HEK293 (cell line): Measurements from ENCODE around the gene ATXN7.

Experiments
- CTCF ChIA-PET: fragments of 350-600 bp; formaldehyde crosslinking; extraction: SDS; loops from one replicate; lab custom pipeline; 2021; ENCODE audit warnings: antibody characterized with exemption; lab: Yijun Ruan, JAX
- POLR2A ChIA-PET: fragments of 300-600 bp; formaldehyde crosslinking; extraction: SDS; loops from one replicate; lab custom pipeline; 2020; ENCODE audit warnings: antibody characterized with exemption, inconsistent platforms; lab: Yijun Ruan, JAX
- H3K27ac ChIP-seq: fragments of 200-500 bp; sonication (Bioruptor generic); 2 replicates; pipeline ENCODE4 v1.5.1; 2014; ENCODE audit warnings: low read depth, low read length, control low read depth, inconsistent platforms; ENCODE audit errors: extremely low read depth
- H3K36me3 ChIP-seq, 2 experiments: fragments of 200-500 bp in 1 of 2; sonication (Bioruptor generic) in 1 of 2; 1 replicate in 1 of 2; 2 replicates in 1 of 2; pipeline ENCODE4 v1.5.1; 2014 to 2017; ENCODE audit warnings: inconsistent platforms in 2 of 2, low read length in 2 of 2; ENCODE audit not compliant: control insufficient read depth in 2 of 2, insufficient read depth in 1 of 2
- H3K4me1 ChIP-seq: fragments of 200-500 bp; sonication (Bioruptor generic); 2 replicates; pipeline ENCODE4 v1.5.1; 2014; ENCODE audit warnings: mild to moderate bottlenecking, low read length, inconsistent platforms; ENCODE audit not compliant: control insufficient read depth, insufficient read depth
- H3K4me3 ChIP-seq: 2 replicates; pipeline ENCODE4 v1.5.1; 2011; ENCODE audit warnings: low read depth, mild to moderate bottlenecking, control low read depth, low read length, moderate library complexity
- H3K9me3 ChIP-seq: fragments of 200-500 bp; sonication (Bioruptor generic); 2 replicates; pipeline ENCODE4 v1.5.1; 2014; ENCODE audit warnings: low read depth, low read length, inconsistent platforms; ENCODE audit not compliant: control insufficient read depth, insufficient read depth
- HOXA7 ChIP-seq: sonication (generic); formaldehyde crosslinking; IDR thresholded peaks from 2 replicates; pipeline ENCODE4 v1.8.1; 2022; ENCODE audit warnings: missing genetic modification reagents, borderline replicate concordance
- MYNN ChIP-seq: fragments of 450-650 bp; formaldehyde crosslinking; IDR thresholded peaks from 2 replicates; pipeline ENCODE4 v1.5.1; 2016; ENCODE audit warnings: missing biosample characterization, missing genetic modification characterization, borderline replicate concordance
- PRDM1 ChIP-seq: fragments of 450-650 bp; formaldehyde crosslinking; IDR thresholded peaks from 2 replicates; pipeline ENCODE4; 2016; ENCODE audit warnings: missing biosample characterization, missing genetic modification characterization
- SALL2 ChIP-seq: fragments of 450-650 bp; formaldehyde crosslinking; IDR thresholded peaks from 2 replicates; pipeline ENCODE4 v1.5.0; 2017; ENCODE audit warnings: missing biosample characterization, mild to moderate bottlenecking, missing genetic modification characterization, borderline replicate concordance
- SP3 ChIP-seq: fragments of 450-650 bp; formaldehyde crosslinking; IDR thresholded peaks from 2 replicates; pipeline ENCODE4 v1.5.1; 2016; ENCODE audit warnings: missing biosample characterization, missing genetic modification characterization
- ZIC2 ChIP-seq: fragments of 450-650 bp; formaldehyde crosslinking; IDR thresholded peaks from 2 replicates; pipeline ENCODE4 v1.5.1; 2016; ENCODE audit warnings: missing biosample characterization, missing genetic modification characterization
- ZNF221 ChIP-seq: fragments of 450-650 bp; formaldehyde crosslinking; IDR thresholded peaks from 2 replicates; pipeline ENCODE4 v1.5.1; 2017; ENCODE audit warnings: missing biosample characterization, missing genetic modification characterization, borderline replicate concordance
- ZNF23 ChIP-seq: fragments of 450-650 bp; formaldehyde crosslinking; IDR thresholded peaks from 2 replicates; pipeline ENCODE4 v1.5.1; 2016; ENCODE audit warnings: missing biosample characterization, missing genetic modification characterization, borderline replicate concordance
- ZNF239 ChIP-seq: fragments of 450-650 bp; formaldehyde crosslinking; IDR thresholded peaks from 2 replicates; pipeline ENCODE4 v1.5.1; 2016; ENCODE audit warnings: missing biosample characterization, missing genetic modification characterization
- ZNF341 ChIP-seq: fragments of 450-650 bp; formaldehyde crosslinking; IDR thresholded peaks from 2 replicates; pipeline ENCODE4; 2016; ENCODE audit warnings: low read depth, missing biosample characterization, missing genetic modification characterization
- ZNF404 ChIP-seq: fragments of 450-650 bp; formaldehyde crosslinking; IDR thresholded peaks from 2 replicates; pipeline ENCODE4 v1.5.1; 2017; ENCODE audit warnings: missing biosample characterization, missing genetic modification characterization
- ZNF571 ChIP-seq: fragments of 450-650 bp; formaldehyde crosslinking; IDR thresholded peaks from 2 replicates; pipeline ENCODE4 v1.5.0; 2017; ENCODE audit warnings: missing biosample characterization, missing genetic modification characterization
- ZNF624 ChIP-seq: fragments of 450-650 bp; formaldehyde crosslinking; IDR thresholded peaks from 2 replicates; pipeline ENCODE4 v1.5.1; 2017; ENCODE audit warnings: missing biosample characterization, missing genetic modification characterization
- ZNF654 ChIP-seq: fragments of 450-650 bp; formaldehyde crosslinking; IDR thresholded peaks from 2 replicates; pipeline ENCODE4 v1.5.1; 2016; ENCODE audit warnings: low read depth, missing biosample characterization, missing genetic modification characterization
- ZNF701 ChIP-seq: fragments of 450-650 bp; formaldehyde crosslinking; IDR thresholded peaks from 2 replicates; pipeline ENCODE4 v1.5.1; 2016; ENCODE audit warnings: missing biosample characterization, missing genetic modification characterization
- ZNF792 ChIP-seq: fragments of 450-650 bp; formaldehyde crosslinking; IDR thresholded peaks from 2 replicates; pipeline ENCODE4 v1.5.1; 2016; ENCODE audit warnings: missing biosample characterization, missing genetic modification characterization
- ZSCAN30 ChIP-seq: fragments of 450-650 bp; IDR thresholded peaks from 2 replicates; pipeline ENCODE4 v1.5.1; 2018; ENCODE audit warnings: missing biosample characterization, mild to moderate bottlenecking, missing genetic modification characterization, moderate library complexity
- ZXDB ChIP-seq: fragments of 450-650 bp; formaldehyde crosslinking; IDR thresholded peaks from 2 replicates; pipeline ENCODE4 v1.5.1; 2016; ENCODE audit warnings: missing biosample characterization, missing genetic modification characterization
- TF ChIP-seq, protein P1 (sequence below): fragments of 450-650 bp; formaldehyde crosslinking; IDR thresholded peaks from 2 replicates; pipeline ENCODE4 v1.5.1; 2017; ENCODE audit warnings: missing biosample characterization, missing genetic modification characterization
- TF ChIP-seq, protein P2 (sequence below): fragments of 450-650 bp; formaldehyde crosslinking; IDR thresholded peaks from 2 replicates; pipeline ENCODE4 v1.5.1; 2016; ENCODE audit warnings: missing biosample characterization, missing genetic modification characterization, low read depth
- TF ChIP-seq, protein P3 (sequence below): fragments of 450-650 bp; formaldehyde crosslinking; IDR thresholded peaks from 2 replicates; pipeline ENCODE4 v1.5.0; 2017; ENCODE audit warnings: missing biosample characterization, missing genetic modification characterization, borderline replicate concordance
- TF ChIP-seq, protein P4 (sequence below): fragments of 450-650 bp; formaldehyde crosslinking; IDR thresholded peaks from 2 replicates; pipeline ENCODE4 v1.5.1; 2016; ENCODE audit warnings: missing biosample characterization, missing genetic modification characterization
- TF ChIP-seq, protein P5 (sequence below): fragments of 450-650 bp; formaldehyde crosslinking; IDR thresholded peaks from 2 replicates; pipeline ENCODE4 v1.5.1; 2016; ENCODE audit warnings: missing biosample characterization, missing genetic modification characterization

Gene ATXN7

DNA sequence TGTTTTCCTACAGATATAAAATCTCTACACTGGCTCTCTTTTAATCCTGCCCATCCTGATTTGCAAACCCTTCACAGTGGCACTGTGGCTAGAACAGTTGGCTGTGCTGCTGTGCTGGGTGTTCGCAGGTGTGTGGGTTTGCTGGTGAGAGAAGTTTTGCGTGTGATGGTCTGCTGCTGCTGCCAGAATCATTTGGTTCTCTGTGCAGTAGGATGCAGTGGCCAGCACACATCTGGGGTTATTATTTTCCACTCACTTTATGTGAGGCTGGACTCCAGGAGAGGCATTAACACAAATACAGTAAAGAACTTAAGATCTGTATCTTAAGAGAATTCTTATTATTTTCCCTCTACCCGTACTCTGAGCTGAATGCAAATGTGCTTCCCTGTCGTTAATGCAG lies 175.7 kb downstream of the ATXN7 start (continued):
- no peak for TF ChIP-seq ZNF221 (tag by site-specific recombination)

DNA sequence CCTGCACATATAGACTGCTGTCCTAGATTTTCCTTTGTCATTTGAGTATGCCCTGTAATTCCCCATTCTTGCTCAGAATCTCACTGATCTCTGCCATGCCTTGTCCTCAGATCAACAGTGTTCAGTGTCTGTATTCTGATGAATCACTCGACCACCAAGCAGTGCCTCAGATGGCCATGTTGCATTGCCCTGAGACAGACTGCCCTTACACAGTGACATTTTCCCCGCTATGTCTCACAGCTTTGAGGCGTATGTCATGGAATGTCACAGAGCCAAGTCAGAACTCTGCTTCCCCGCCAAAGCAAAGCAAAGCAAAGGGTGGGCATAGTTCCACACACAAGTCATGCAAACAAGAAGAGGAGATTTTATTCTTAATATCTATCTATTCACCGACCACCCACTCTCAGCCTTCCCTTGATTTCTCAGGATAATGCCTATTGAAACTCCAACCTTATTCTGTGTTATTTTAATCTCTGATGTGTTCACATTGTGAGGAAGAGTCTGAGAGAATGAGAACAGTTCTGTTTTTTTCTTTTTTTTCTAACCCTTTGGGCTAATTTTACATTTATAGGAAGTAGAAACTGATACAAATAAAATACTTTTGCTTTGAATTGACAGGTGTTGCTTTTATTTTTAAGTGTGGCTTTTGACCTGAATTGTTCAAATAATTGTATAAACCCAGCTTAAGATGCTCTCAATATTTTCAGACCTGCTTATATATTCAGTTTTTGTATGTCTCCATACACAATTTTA lies 176.5 kb downstream of the ATXN7 start:
- Histone ChIP-seq H3K36me3 (no peaks in the 10 kb centered on the region), H3K4me1 (no peaks in the 10 kb centered on the region), H3K27ac (no peak overlapping the region), H3K9me3 (no peaks in the 10 kb centered on the region), H3K4me3 (no peak overlapping the region)
- TF ChIP-seq SP3 (tag by site-specific recombination) (no peak), ZNF404 (no peak), ZNF624 (tag by site-specific recombination) (no peak), ZNF571 (no peak), PRDM1 (no peak), HOXA7 (CRISPR knock-in tag) (no peak), ZNF654 (no peak), ZNF239 (tag by site-specific recombination) (no peak), ZNF341 (no peak), ZIC2 (no peak)
- TF ChIP-seq, protein P1, sequence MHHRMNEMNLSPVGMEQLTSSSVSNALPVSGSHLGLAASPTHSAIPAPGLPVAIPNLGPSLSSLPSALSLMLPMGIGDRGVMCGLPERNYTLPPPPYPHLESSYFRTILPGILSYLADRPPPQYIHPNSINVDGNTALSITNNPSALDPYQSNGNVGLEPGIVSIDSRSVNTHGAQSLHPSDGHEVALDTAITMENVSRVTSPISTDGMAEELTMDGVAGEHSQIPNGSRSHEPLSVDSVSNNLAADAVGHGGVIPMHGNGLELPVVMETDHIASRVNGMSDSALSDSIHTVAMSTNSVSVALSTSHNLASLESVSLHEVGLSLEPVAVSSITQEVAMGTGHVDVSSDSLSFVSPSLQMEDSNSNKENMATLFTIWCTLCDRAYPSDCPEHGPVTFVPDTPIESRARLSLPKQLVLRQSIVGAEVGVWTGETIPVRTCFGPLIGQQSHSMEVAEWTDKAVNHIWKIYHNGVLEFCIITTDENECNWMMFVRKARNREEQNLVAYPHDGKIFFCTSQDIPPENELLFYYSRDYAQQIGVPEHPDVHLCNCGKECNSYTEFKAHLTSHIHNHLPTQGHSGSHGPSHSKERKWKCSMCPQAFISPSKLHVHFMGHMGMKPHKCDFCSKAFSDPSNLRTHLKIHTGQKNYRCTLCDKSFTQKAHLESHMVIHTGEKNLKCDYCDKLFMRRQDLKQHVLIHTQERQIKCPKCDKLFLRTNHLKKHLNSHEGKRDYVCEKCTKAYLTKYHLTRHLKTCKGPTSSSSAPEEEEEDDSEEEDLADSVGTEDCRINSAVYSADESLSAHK, result no peak
- TF ChIP-seq, protein P2, sequence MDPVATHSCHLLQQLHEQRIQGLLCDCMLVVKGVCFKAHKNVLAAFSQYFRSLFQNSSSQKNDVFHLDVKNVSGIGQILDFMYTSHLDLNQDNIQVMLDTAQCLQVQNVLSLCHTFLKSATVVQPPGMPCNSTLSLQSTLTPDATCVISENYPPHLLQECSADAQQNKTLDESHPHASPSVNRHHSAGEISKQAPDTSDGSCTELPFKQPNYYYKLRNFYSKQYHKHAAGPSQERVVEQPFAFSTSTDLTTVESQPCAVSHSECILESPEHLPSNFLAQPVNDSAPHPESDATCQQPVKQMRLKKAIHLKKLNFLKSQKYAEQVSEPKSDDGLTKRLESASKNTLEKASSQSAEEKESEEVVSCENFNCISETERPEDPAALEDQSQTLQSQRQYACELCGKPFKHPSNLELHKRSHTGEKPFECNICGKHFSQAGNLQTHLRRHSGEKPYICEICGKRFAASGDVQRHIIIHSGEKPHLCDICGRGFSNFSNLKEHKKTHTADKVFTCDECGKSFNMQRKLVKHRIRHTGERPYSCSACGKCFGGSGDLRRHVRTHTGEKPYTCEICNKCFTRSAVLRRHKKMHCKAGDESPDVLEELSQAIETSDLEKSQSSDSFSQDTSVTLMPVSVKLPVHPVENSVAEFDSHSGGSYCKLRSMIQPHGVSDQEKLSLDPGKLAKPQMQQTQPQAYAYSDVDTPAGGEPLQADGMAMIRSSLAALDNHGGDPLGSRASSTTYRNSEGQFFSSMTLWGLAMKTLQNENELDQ, result no peak
- TF ChIP-seq, protein P3, sequence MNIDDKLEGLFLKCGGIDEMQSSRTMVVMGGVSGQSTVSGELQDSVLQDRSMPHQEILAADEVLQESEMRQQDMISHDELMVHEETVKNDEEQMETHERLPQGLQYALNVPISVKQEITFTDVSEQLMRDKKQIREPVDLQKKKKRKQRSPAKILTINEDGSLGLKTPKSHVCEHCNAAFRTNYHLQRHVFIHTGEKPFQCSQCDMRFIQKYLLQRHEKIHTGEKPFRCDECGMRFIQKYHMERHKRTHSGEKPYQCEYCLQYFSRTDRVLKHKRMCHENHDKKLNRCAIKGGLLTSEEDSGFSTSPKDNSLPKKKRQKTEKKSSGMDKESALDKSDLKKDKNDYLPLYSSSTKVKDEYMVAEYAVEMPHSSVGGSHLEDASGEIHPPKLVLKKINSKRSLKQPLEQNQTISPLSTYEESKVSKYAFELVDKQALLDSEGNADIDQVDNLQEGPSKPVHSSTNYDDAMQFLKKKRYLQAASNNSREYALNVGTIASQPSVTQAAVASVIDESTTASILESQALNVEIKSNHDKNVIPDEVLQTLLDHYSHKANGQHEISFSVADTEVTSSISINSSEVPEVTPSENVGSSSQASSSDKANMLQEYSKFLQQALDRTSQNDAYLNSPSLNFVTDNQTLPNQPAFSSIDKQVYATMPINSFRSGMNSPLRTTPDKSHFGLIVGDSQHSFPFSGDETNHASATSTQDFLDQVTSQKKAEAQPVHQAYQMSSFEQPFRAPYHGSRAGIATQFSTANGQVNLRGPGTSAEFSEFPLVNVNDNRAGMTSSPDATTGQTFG (tag by site-specific recombination), result no peak
- TF ChIP-seq, protein P4, sequence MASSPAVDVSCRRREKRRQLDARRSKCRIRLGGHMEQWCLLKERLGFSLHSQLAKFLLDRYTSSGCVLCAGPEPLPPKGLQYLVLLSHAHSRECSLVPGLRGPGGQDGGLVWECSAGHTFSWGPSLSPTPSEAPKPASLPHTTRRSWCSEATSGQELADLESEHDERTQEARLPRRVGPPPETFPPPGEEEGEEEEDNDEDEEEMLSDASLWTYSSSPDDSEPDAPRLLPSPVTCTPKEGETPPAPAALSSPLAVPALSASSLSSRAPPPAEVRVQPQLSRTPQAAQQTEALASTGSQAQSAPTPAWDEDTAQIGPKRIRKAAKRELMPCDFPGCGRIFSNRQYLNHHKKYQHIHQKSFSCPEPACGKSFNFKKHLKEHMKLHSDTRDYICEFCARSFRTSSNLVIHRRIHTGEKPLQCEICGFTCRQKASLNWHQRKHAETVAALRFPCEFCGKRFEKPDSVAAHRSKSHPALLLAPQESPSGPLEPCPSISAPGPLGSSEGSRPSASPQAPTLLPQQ (tag by site-specific recombination), result no peak
- ChIA-PET CTCF (interaction anchor here (1.3 kb wide), 1 partner anchor 12 kb away, joined by 3 read pairs; no protein-coding TSS in a partner anchor), POLR2A (no interaction called here)

DNA sequence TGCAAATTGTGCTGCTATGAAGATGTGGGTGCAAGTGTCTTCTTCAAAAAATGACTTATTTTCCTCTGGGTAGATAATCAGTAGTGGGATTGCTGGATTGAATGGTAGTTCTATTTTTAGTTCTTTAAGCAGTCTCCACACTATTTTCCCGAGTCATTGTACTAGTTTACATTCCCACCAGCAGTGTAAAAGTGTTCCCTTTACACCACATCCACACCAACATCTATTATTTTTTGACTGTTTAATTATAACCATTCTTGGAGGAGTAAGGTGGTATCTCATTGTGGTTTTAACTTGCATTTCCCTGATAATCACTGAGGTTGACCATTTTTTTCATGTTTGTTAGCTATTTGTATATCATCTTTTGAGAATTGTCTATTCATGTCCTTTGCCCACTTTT lies 179.3 kb downstream of the ATXN7 start:
- POLR2A ChIA-PET, result no interaction called here
- CTCF ChIA-PET, result no interaction called here
- Histone ChIP-seq H3K27ac (no peak overlapping the region), H3K9me3 (no peaks in the 10 kb centered on the region), H3K36me3 (no peaks in the 10 kb centered on the region), H3K4me3 (no peak overlapping the region), H3K4me1 (no peaks in the 10 kb centered on the region)
- TF ChIP-seq ZNF701 (tag by site-specific recombination), result no peak
- TF ChIP-seq ZSCAN30 (tag by site-specific recombination), result no peak
- no peak for TF ChIP-seq ZNF23 (tag by site-specific recombination)
- TF ChIP-seq MYNN (tag by site-specific recombination), result no peak
- TF ChIP-seq ZNF792 (tag by site-specific recombination), result no peak
- no peak for TF ChIP-seq SALL2 (tag by site-specific recombination)
- no peak for TF ChIP-seq ZXDB (tag by site-specific recombination)
- TF ChIP-seq, protein P5, sequence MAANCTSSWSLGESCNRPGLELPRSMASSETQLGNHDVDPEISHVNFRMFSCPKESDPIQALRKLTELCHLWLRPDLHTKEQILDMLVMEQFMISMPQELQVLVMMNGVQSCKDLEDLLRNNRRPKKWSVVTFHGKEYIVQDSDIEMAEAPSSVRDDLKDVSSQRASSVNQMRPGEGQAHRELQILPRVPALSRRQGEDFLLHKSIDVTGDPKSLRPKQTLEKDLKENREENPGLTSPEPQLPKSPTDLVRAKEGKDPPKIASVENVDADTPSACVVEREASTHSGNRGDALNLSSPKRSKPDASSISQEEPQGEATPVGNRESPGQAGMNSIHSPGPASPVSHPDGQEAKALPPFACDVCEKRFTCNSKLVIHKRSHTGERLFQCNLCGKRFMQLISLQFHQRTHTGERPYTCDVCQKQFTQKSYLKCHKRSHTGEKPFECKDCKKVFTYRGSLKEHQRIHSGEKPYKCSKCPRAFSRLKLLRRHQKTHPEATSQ (tag by site-specific recombination), result no peak
